Measurements from ENCODE around the gene SHISA8. TPM values are rescaled to one million over a fixed set of nuclear protein-coding genes. Genes with fewer than 3 reads are reported as not detected.
"Not testable (repeated sequence)": the region's sequence is repeated elsewhere in the genome, so short reads cannot be mapped to it uniquely, and the experiment has no call there.

The SHISA8 gene
- total and polyA plus RNA-seq, 4 experiments from 2014 or later, result not detected

DNA sequence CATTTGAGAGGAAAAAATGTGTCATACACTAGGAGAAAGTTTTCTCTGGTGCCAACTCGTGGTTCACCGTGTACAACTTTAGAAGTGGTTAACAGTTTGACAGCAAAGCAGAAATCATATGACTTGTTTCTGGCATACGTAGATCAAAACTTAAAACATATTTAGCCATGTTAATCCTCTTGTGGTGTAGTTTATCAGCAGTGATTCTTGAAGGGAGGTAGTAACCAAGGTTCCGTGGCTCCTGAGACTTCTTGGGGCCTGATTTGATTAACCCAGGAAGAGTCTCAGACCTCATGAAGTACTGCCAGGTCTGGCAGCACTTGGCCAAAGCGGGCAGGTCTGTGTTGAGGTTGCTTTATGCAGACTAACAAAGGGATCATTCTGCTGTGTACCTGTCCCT is 41.5 kb downstream of the SHISA8 start:
- ChIA-PET POLR2A (ENCODE audit: partially characterized antibody) (interaction anchor here (1.6 to 1.9 kb wide), 2 partner anchors 67 to 73 kb away, joined by 5 to 8 read pairs; partner anchors contain the start of gene CCDC134), CTCF (ENCODE audit: partially characterized antibody) (interaction anchor here (0.6 kb wide), 1 partner anchor 51 kb away, joined by 5 read pairs; no protein-coding TSS in a partner anchor)
- Mint-ChIP-seq H3K4me1 (peaks cover 7 to 12% (median 12%) of the 10 kb centered on the region in 4 donors), H3K4me3 (peak overlapping the region in 5 of 8 donors; percentile 1 to 40 (median 11)), H3K27ac (peak overlapping the region; percentile 81 to 93 (median 89)), H3K9me3 (no peaks in the 10 kb centered on the region), H3K36me3 (peaks cover 43 to 63% of the 10 kb centered on the region in 2 donors), H3K27me3 (no peaks in the 10 kb centered on the region)
- intact Hi-C loops (cut with micrococcal nuclease), result no loop called here
- Histone ChIP-seq H3K36me3 (ENCODE audit: insufficient read depth, low read length) (peaks cover 40% of the 10 kb centered on the region), H3K4me1 (ENCODE audit: insufficient read depth, low read length) (peaks cover 6% of the 10 kb centered on the region), H3K9me3 (ENCODE audit: control insufficient read depth in 1 of 2, low read length in 2 of 2) (no peaks in the 10 kb centered on the region), H3K27ac (ENCODE audit: low read depth, low read length) (no peak overlapping the region), H3K4me3 (ENCODE audit: low read length in 2 of 2) (no peak overlapping the region), H3K27me3 (ENCODE audit: insufficient read depth, low read length) (no peaks in the 10 kb centered on the region)
- peak; percentile 47 to 65 (median 54) for DNase-seq

DNA sequence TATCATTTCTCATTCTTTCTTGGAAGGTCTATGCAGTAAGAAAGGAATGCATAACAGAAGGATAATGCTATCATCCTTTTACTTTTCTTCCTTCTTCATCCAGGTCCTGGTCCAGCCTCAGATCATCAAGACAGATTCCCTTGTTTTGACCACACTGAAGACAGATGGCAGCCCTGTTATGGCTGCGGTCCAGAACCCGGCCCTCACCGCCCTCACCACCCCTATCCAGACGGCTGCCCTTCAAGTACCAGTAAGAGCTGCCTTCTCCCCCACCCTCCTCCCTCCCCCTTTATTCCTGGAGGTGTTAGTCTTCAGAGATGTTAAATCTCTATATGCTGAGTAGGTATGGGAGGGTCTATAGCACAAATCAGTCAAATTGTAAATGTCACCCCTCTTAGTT is 44.1 kb downstream of the SHISA8 start:
- H3K36me3 ChIP-seq (ENCODE audit: insufficient read depth, low read length), result peaks cover 47% of the 10 kb centered on the region
- H3K4me3 ChIP-seq (ENCODE audit: low read length in 2 of 2), result no peak overlapping the region
- ChIA-PET POLR2A (ENCODE audit: partially characterized antibody) (interaction anchor here (1.9 to 2.0 kb wide), 2 partner anchors 8 to 70 kb away, joined by 7 to 10 read pairs; no protein-coding TSS in a partner anchor), CTCF (ENCODE audit: partially characterized antibody) (interaction anchor here (0.6 to 0.8 kb wide), 5 partner anchors 11 to 98 kb away, joined by 3 read pairs; no protein-coding TSS in a partner anchor)
- no peak for DNase-seq
- no peaks in the 10 kb centered on the region for H3K9me3 ChIP-seq (ENCODE audit: control insufficient read depth in 1 of 2, low read length in 2 of 2)
- intact Hi-C loops (cut with micrococcal nuclease), result no loop called here
- H3K9me3 Mint-ChIP-seq, result no peaks in the 10 kb centered on the region
- no peaks in the 10 kb centered on the region for H3K27me3 Mint-ChIP-seq
- H3K4me3 Mint-ChIP-seq, result no peak overlapping the region
- H3K27me3 ChIP-seq (ENCODE audit: insufficient read depth, low read length), result no peaks in the 10 kb centered on the region
- H3K36me3 Mint-ChIP-seq, result peaks cover 32 to 60% of the 10 kb centered on the region in 2 donors
- H3K4me1 ChIP-seq (ENCODE audit: insufficient read depth, low read length), result peaks cover 6% of the 10 kb centered on the region
- no peak overlapping the region for H3K27ac ChIP-seq (ENCODE audit: low read depth, low read length)
- H3K4me1 Mint-ChIP-seq, result peaks cover 7 to 12% (median 11%) of the 10 kb centered on the region in 4 donors
- peak overlapping the region in 3 of 7 donors; percentile 43 to 88 (median 67) for H3K27ac Mint-ChIP-seq

DNA sequence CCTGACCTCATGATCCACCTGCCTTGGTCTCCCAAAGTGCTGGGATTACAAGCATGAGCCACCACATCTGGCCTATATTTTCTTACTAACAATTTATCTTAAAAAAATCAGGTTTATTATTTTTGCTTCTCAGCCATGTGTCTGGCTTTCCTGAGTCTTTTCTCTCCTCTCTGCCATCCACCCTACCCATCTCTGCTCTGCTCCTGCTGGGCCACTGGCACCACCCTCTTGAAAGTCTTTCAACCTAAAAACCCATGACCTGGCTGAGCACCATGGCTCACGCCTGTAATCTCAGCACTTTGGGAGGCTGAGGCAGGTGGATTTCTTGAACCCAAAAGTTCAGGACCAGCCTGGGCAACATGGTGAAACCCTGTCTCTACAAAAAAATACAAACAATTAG is 44.8 kb downstream of the SHISA8 start:
- ChIA-PET POLR2A (ENCODE audit: partially characterized antibody) (interaction anchor here (2.0 kb wide), 1 partner anchor 71 kb away, joined by 7 read pairs; no protein-coding TSS in a partner anchor), CTCF (ENCODE audit: partially characterized antibody) (interaction anchor here (1.4 kb wide), 1 partner anchor 42 kb away, joined by 3 read pairs; no protein-coding TSS in a partner anchor)
- H3K27ac Mint-ChIP-seq, result peak overlapping the region in 2 of 7 donors; percentile 18 to 74
- H3K4me3 ChIP-seq (ENCODE audit: low read length in 2 of 2); H3K27me3 Mint-ChIP-seq; H3K4me3 Mint-ChIP-seq; H3K9me3 Mint-ChIP-seq; DNase-seq; H3K9me3 ChIP-seq (ENCODE audit: control insufficient read depth in 1 of 2, low read length in 2 of 2); H3K27me3 ChIP-seq (ENCODE audit: insufficient read depth, low read length); H3K27ac ChIP-seq (ENCODE audit: low read depth, low read length); intact Hi-C loops (cut with micrococcal nuclease); H3K4me1 ChIP-seq (ENCODE audit: insufficient read depth, low read length): not testable (repeated sequence)
- H3K4me1 Mint-ChIP-seq, result peaks cover 7 to 17% (median 12%) of the 10 kb centered on the region in 4 donors
- H3K36me3 Mint-ChIP-seq, result peaks cover 32 to 53% of the 10 kb centered on the region in 2 donors
- peaks cover 41% of the 10 kb centered on the region for H3K36me3 ChIP-seq (ENCODE audit: insufficient read depth, low read length)

DNA sequence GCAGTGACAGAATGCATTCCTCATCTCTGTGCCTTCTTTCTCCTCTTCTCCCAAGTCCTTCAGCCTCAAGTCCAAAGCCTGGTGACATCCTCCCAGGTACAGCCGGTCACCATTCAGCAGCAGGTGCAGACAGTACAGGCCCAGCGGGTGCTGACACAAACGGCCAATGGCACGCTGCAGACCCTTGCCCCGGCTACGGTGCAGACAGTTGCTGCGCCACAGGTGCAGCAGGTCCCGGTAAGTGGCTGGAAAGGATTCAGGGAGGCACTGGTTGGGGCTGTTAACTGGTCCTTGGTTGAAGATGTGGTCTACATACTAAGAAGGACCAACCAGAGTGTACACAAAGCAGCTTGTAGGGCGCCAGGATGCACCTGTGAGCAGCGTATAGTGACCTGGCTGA is 46.3 kb downstream of the SHISA8 start:
- Histone ChIP-seq H3K36me3 (ENCODE audit: insufficient read depth, low read length) (peaks cover 36% of the 10 kb centered on the region), H3K27me3 (ENCODE audit: insufficient read depth, low read length) (no peaks in the 10 kb centered on the region), H3K4me1 (ENCODE audit: insufficient read depth, low read length) (peaks cover 4% of the 10 kb centered on the region), H3K27ac (ENCODE audit: low read depth, low read length) (no peak overlapping the region), H3K9me3 (ENCODE audit: control insufficient read depth in 1 of 2, low read length in 2 of 2) (no peaks in the 10 kb centered on the region), H3K4me3 (ENCODE audit: low read length in 2 of 2) (no peak overlapping the region)
- no peak overlapping the region for H3K27ac Mint-ChIP-seq
- no peak overlapping the region for H3K4me3 Mint-ChIP-seq
- CTCF ChIA-PET (ENCODE audit: partially characterized antibody), result interaction anchor here (1.4 kb wide), 1 partner anchor 40 kb away, joined by 3 read pairs; no protein-coding TSS in a partner anchor
- H3K36me3 Mint-ChIP-seq, result peaks cover 27 to 45% of the 10 kb centered on the region in 2 donors
- no peaks in the 10 kb centered on the region for H3K9me3 Mint-ChIP-seq
- POLR2A ChIA-PET (ENCODE audit: partially characterized antibody), result interaction anchor here (1.9 kb wide), 1 partner anchor 72 kb away, joined by 4 read pairs; no protein-coding TSS in a partner anchor
- intact Hi-C loops (cut with micrococcal nuclease), result no loop called here
- no peaks in the 10 kb centered on the region for H3K27me3 Mint-ChIP-seq
- H3K4me1 Mint-ChIP-seq, result peaks cover 7 to 21% (median 10%) of the 10 kb centered on the region in 4 donors
- DNase-seq, result no peak

DNA sequence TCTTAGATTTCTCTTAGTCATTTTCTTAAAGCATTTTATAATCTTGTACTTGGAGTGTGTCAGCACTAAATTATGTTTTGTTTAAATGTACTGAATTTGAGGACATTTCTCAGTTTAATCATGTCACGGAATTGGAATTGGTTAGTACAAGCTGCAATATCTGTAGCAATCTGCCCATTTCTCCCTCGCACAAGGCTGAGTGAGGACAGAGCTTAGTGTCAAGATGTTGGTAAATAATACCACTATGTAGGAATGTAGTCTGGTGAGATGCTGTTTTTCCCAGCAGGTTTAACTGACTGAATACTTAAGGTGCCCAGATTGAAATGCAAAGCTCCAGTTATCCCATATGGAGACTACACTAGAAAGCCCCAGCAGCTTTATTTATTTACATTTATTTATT is 51.4 kb downstream of the SHISA8 start:
- Mint-ChIP-seq H3K36me3 (peaks cover 12 to 21% of the 10 kb centered on the region in 2 donors), H3K4me3 (peak overlapping the region in 4 of 8 donors; percentile 42 to 77 (median 72)), H3K27me3 (no peaks in the 10 kb centered on the region), H3K27ac (peak overlapping the region; percentile 80 to 94 (median 93)), H3K4me1 (peaks cover 23 to 50% (median 31%) of the 10 kb centered on the region in 4 donors), H3K9me3 (no peaks in the 10 kb centered on the region)
- peaks cover 45% of the 10 kb centered on the region for H3K4me1 ChIP-seq (ENCODE audit: insufficient read depth, low read length)
- intact Hi-C loops (cut with micrococcal nuclease), result loop anchor here (2.0 to 5.0 kb wide), 2 partner anchors 63 to 64 kb away; partner anchors contain the start of genes CCDC134 and TNFRSF13C
- H3K36me3 ChIP-seq (ENCODE audit: insufficient read depth, low read length), result peaks cover 16% of the 10 kb centered on the region
- DNase-seq, result no peak
- peak overlapping the region; percentile 56 for H3K27ac ChIP-seq (ENCODE audit: low read depth, low read length)
- ChIA-PET POLR2A (ENCODE audit: partially characterized antibody) (interaction anchor here (0.9 to 3.2 kb wide), 5 partner anchors 30 to 83 kb away, joined by 3 to 54 read pairs (median 21); partner anchors contain the start of genes CCDC134 and SREBF2), CTCF (ENCODE audit: partially characterized antibody) (interaction anchor here (1.0 to 4.1 kb wide), 5 partner anchors 42 to 166 kb away, joined by 3 to 31 read pairs (median 22); no protein-coding TSS in a partner anchor)
- no peaks in the 10 kb centered on the region for H3K9me3 ChIP-seq (ENCODE audit: control insufficient read depth in 1 of 2, low read length in 2 of 2)
- H3K27me3 ChIP-seq (ENCODE audit: insufficient read depth, low read length), result no peaks in the 10 kb centered on the region
- no peak overlapping the region for H3K4me3 ChIP-seq (ENCODE audit: low read length in 2 of 2)

DNA sequence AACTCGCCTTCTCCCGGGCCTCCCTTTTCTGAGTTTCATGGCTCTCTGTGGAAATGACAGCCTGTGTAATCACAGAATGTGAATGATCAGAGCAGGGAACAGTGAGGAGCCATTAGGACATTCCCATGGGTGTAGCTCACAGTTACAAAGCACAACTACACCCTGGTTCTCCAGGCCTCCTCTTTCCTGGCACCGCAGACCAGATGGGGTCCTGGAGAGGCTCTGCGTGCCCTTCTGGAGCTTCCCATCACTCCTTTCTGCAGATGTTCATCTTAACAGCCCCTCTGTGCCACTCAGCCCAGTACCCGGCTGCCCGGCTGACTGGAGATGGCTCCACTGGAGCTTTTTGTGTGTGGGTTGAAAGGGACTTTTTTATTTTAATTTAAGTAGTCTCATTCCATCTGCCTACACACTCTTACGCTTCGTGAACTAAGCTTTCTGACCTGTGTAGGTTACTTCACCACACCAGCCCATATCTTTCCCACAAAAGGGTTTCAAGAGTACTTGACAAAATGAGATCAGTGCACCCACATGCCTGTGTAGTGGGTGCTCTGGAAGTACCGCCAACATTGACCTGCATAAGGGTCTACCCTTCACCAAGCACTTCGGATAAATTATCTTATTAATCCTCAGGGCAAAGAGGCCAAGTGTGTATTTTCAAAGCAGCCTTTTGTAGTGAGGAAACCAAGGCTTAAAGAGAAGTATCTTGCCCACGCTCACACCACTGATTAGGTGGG is 52.2 kb downstream of the SHISA8 start:
- peak overlapping the region; percentile 42 to 77 (median 67) for H3K4me3 Mint-ChIP-seq
- no peak overlapping the region for H3K4me3 ChIP-seq (ENCODE audit: low read length in 2 of 2)
- intact Hi-C loops (cut with micrococcal nuclease), result loop anchor here (2.0 to 5.0 kb wide), 2 partner anchors 62 to 65 kb away; partner anchors contain the start of genes CCDC134 and TNFRSF13C
- no peaks in the 10 kb centered on the region for H3K27me3 Mint-ChIP-seq
- H3K27ac ChIP-seq (ENCODE audit: low read depth, low read length), result peak overlapping the region; percentile 56
- H3K4me1 ChIP-seq (ENCODE audit: insufficient read depth, low read length), result peaks cover 52% of the 10 kb centered on the region
- H3K36me3 ChIP-seq (ENCODE audit: insufficient read depth, low read length), result peaks cover 10% of the 10 kb centered on the region
- no peaks in the 10 kb centered on the region for H3K27me3 ChIP-seq (ENCODE audit: insufficient read depth, low read length)
- peaks cover 12 to 13% of the 10 kb centered on the region in 2 donors for H3K36me3 Mint-ChIP-seq
- H3K4me1 Mint-ChIP-seq, result peaks cover 28 to 58% (median 38%) of the 10 kb centered on the region in 4 donors
- POLR2A ChIA-PET (ENCODE audit: partially characterized antibody), result interaction anchor here (0.6 to 3.2 kb wide), 18 partner anchors 9 to 581 kb away, joined by 3 to 54 read pairs (median 4); partner anchors contain the start of genes CCDC134, CENPM, NDUFA6 and SNU13
- no peaks in the 10 kb centered on the region for H3K9me3 Mint-ChIP-seq
- peak overlapping the region; percentile 80 to 94 (median 93) for H3K27ac Mint-ChIP-seq
- peak in 1 of 5 donors; percentile 16 for DNase-seq
- CTCF ChIA-PET (ENCODE audit: partially characterized antibody), result interaction anchor here (0.8 to 4.1 kb wide), 16 partner anchors 9 to 195 kb away, joined by 3 to 31 read pairs (median 4); no protein-coding TSS in a partner anchor
- H3K9me3 ChIP-seq (ENCODE audit: control insufficient read depth in 1 of 2, low read length in 2 of 2), result no peaks in the 10 kb centered on the region
